ENCODE measurements around the gene ZNF593. TPM values are rescaled to one million over a fixed set of nuclear protein-coding genes. Genes with fewer than 3 reads are reported as not detected.

Gene ZNF593
- total and polyA plus RNA-seq, 3 experiments from 2014 or later: 26.2 to 87.9 (median 86.4) TPM

DNA sequence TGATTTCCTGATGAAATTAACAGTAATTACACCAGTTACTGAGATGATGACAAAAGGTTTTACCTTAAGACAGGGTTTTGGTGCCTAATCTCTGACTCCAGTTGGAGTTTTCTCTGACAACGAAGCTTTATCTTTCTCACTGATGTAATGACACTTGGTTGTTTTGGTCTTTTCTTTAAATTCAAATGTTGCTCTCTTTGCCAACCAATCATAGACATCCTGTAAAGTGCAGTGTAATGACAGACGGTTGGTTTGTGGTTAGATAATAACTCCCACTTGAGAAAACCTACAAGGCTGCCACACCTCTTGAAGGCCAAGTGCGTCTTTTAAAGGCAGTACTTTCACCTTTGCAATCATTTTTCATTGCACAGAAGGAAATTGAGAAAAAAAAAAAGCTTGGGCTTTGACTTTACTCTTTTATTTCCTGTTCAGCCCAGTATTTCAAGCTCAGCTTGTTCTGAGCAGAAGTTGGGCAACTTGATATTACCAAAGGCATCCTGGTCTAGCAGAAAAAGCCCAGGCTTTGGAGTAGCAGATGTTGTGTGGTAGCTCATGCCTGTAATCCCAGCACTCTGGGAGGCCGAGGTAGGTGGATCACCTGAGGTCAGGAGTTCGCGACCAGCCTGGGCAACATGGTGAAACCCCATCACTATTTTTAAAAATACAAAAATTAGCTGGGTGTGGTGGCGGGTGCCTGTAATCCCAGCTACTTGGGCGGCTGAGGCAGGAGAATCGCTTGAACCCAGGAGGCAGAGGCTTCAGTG lies 43.2 kb upstream of the ZNF593 start:
- H3K36me3 ChIP-seq (ENCODE audit: insufficient read depth, low read length): no peaks in the 10 kb centered on the region
- peak overlapping the region; percentile 58 to 93 (median 89) for H3K27ac Mint-ChIP-seq
- peak overlapping the region; percentile 38 for H3K4me3 ChIP-seq (ENCODE audit: low read length)
- ChIA-PET CTCF (interaction anchor here (0.7 to 3.4 kb wide), 14 partner anchors 11 to 291 kb away, joined by 3 to 39 read pairs (median 4); partner anchors contain the start of gene ZNF593), POLR2A (interaction anchor here (0.7 to 2.7 kb wide), 6 partner anchors 11 to 306 kb away, joined by 3 to 24 read pairs (median 6); partner anchors contain the start of genes DHDDS and PDIK1L)
- no peaks in the 10 kb centered on the region for H3K9me3 Mint-ChIP-seq
- peaks cover 29% of the 10 kb centered on the region for H3K4me1 ChIP-seq (ENCODE audit: insufficient read depth, low read length)
- H3K27ac ChIP-seq (ENCODE audit: low read depth, low read length): peak overlapping the region; percentile 79
- peak overlapping the region; percentile 22 to 82 (median 71) for H3K4me3 Mint-ChIP-seq
- DNase-seq: peak in 4 of 5 donors; percentile 46 to 90 (median 84)
- H3K4me1 Mint-ChIP-seq: peaks cover 32 to 53% (median 48%) of the 10 kb centered on the region in 3 donors
- peaks cover 0 to 16% of the 10 kb centered on the region in 2 donors for H3K27me3 Mint-ChIP-seq
- H3K9me3 ChIP-seq (ENCODE audit: low read length): no peaks in the 10 kb centered on the region
- H3K27me3 ChIP-seq (ENCODE audit: insufficient read depth, low read length, poor library complexity, severe bottlenecking): no peaks in the 10 kb centered on the region
- peaks cover 0 to 21% (median 3%) of the 10 kb centered on the region in 3 donors for H3K36me3 Mint-ChIP-seq

DNA sequence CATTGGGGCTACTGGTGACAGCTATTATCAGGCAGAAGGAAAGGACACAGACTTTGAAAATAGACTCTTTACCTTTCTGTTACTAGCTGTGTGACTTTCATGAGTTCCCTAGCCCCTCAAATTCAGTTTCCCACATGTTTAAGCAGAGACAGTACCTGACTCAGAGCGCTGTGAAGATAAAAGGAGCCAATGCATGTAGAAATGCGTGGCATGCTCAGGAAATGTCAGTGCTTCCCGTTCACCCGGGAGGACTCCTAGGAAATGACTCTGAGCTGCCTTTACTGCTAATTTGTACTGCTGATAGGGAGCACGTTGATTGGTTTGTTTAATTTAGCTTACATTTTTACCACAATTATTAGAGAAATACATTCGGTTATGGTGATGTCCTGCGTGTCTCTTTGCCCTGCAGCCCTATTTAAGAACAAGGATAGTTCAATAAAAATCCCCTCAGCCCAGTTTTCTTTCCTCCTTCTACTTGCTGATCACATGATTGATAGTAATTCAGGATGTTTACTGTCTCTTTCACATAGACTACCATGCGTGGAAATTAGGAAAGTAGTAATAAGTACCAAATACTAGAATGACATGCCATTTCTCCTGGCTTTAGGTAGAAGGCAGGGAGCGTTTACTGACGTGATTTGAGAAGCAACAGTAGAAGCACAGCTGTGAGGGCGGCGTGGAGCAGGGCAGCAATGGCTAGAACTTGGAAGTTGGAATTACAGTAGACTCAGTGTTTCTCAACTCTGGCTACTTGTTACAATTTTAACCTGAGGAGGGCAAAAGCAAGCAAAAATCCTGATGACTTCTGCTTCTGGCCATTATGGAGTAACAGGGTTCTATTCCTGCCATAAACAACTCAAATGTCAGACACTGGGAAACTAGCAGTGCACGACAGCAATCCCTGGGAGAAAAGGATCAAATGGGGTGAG lies 42.2 kb upstream of the ZNF593 start:
- Histone ChIP-seq H3K27me3 (ENCODE audit: insufficient read depth, low read length, poor library complexity, severe bottlenecking) (no peaks in the 10 kb centered on the region), H3K4me1 (ENCODE audit: insufficient read depth, low read length) (peaks cover 29% of the 10 kb centered on the region), H3K9me3 (ENCODE audit: low read length) (no peaks in the 10 kb centered on the region), H3K4me3 (ENCODE audit: low read length) (peak overlapping the region; percentile 9), H3K36me3 (ENCODE audit: insufficient read depth, low read length) (no peaks in the 10 kb centered on the region), H3K27ac (ENCODE audit: low read depth, low read length) (peak overlapping the region; percentile 79)
- peaks cover 0 to 11% (median 3%) of the 10 kb centered on the region in 3 donors for H3K36me3 Mint-ChIP-seq
- peaks cover 0 to 16% of the 10 kb centered on the region in 2 donors for H3K27me3 Mint-ChIP-seq
- ChIA-PET CTCF (interaction anchor here (0.7 to 3.4 kb wide), 14 partner anchors 12 to 290 kb away, joined by 3 to 39 read pairs (median 4); no protein-coding TSS in a partner anchor), POLR2A (interaction anchor here (0.5 to 2.7 kb wide), 5 partner anchors 14 to 138 kb away, joined by 3 to 24 read pairs (median 12); partner anchors contain the start of gene PDIK1L)
- no peak for DNase-seq
- H3K4me3 Mint-ChIP-seq: peak overlapping the region in 4 of 7 donors; percentile 14 to 74 (median 40)
- H3K4me1 Mint-ChIP-seq: peaks cover 30 to 53% (median 48%) of the 10 kb centered on the region in 3 donors
- no peaks in the 10 kb centered on the region for H3K9me3 Mint-ChIP-seq
- H3K27ac Mint-ChIP-seq: peak overlapping the region in 6 of 8 donors; percentile 38 to 93 (median 66)

DNA sequence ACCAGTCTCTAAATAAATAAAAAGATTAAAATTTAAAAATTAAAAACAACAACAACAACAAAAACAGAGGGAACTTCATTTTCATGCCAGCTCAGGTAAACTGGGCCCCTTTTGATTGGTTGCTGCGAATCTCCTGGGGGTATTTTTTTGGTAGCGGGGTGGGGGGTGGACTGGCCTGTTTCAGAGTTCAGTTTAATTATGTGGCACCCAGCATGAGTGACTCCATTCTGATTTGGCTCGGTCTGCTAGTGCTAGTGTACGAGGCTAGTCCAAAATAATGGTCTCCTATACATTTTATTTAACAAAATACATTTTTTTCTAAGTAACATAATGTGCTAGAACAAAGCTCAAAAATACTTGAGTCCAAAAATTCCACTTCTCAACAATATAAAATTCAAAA lies 39.9 kb upstream of the ZNF593 start:
- Mint-ChIP-seq H3K4me3 (no peak overlapping the region), H3K36me3 (peaks cover 0 to 2% (median 0%) of the 10 kb centered on the region in 3 donors), H3K9me3 (no peaks in the 10 kb centered on the region), H3K4me1 (peaks cover 25 to 38% (median 36%) of the 10 kb centered on the region in 3 donors), H3K27me3 (peaks cover 0 to 20% of the 10 kb centered on the region in 2 donors), H3K27ac (no peak overlapping the region)
- Histone ChIP-seq H3K4me1 (ENCODE audit: insufficient read depth, low read length) (peaks cover 29% of the 10 kb centered on the region), H3K36me3 (ENCODE audit: insufficient read depth, low read length) (no peaks in the 10 kb centered on the region), H3K4me3 (ENCODE audit: low read length) (no peak overlapping the region), H3K27me3 (ENCODE audit: insufficient read depth, low read length, poor library complexity, severe bottlenecking) (no peaks in the 10 kb centered on the region), H3K27ac (ENCODE audit: low read depth, low read length) (no peak overlapping the region), H3K9me3 (ENCODE audit: low read length) (no peaks in the 10 kb centered on the region)
- ChIA-PET CTCF (interaction anchor here (3.1 kb wide), 1 partner anchor 15 kb away, joined by 16 read pairs; no protein-coding TSS in a partner anchor), POLR2A (interaction anchor here (0.7 kb wide), 1 partner anchor 8 kb away, joined by 4 read pairs; no protein-coding TSS in a partner anchor)
- no peak for DNase-seq

DNA sequence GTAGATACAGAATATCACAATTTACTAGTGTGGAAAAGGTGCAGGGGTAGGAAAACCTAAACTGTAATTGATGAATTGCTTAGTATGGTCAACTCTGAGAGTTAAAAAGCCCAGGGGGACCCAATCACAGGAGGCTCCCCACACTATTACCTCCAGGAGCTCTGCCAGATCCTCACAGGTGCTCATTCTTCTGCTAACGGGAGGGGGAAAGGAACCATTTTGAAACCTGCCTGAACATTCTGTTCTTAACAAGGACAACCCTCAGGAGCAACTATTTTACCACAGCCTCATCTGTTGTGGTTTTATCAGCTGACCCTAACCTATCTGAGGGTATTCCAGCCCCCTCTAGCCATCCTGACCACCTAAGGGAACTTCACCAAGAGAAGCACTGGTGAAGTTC lies 39.0 kb upstream of the ZNF593 start:
- CTCF ChIA-PET: interaction anchor here (3.1 kb wide), 1 partner anchor 14 kb away, joined by 16 read pairs; no protein-coding TSS in a partner anchor
- H3K27ac Mint-ChIP-seq: no peak overlapping the region
- POLR2A ChIA-PET: no interaction called here

DNA sequence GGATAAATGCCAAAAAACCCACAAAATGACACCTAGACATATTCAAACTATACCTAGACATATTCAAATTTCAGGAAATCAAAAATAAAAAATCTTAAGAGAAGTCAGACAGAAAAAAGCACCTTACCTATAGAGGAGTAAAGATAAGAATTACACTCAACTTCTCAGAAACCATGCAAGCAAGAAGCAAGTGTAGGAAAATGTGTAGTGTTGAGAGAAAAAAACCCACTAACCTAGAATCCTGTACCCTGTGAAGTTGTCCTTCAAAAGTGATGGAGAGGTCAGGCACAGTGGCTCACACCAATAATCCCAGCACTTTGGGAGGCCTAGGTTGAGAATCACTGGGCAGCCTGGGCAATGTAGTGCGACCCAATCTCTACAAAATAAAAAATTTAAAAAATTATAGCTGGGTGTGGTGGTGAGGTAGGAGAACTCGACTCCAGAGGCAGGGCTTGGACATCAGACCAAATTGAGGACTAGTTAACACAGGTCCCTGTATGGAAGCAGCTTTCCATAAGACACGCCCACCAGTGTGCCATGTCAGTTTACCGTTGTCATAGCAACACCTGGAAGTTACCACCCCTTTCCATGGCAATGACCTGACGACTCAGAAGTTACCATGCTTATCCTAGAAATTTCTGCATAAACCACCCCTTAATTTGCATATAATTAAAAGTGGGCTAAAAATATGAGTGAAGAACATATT lies 37.4 kb upstream of the ZNF593 start:
- H3K27me3 Mint-ChIP-seq: peaks cover 0 to 20% of the 10 kb centered on the region in 2 donors
- H3K9me3 ChIP-seq (ENCODE audit: low read length): no peaks in the 10 kb centered on the region
- peaks cover 8 to 14% (median 14%) of the 10 kb centered on the region in 3 donors for H3K4me1 Mint-ChIP-seq
- peaks cover 0 to 3% (median 0%) of the 10 kb centered on the region in 5 donors for H3K9me3 Mint-ChIP-seq
- ChIA-PET POLR2A (no interaction called here), CTCF (interaction anchor here (1.3 kb wide), 1 partner anchor 13 kb away, joined by 3 read pairs; no protein-coding TSS in a partner anchor)
- H3K4me3 ChIP-seq (ENCODE audit: low read length): no peak overlapping the region
- no peak overlapping the region for H3K27ac ChIP-seq (ENCODE audit: low read depth, low read length)
- DNase-seq: no peak
- H3K4me3 Mint-ChIP-seq: no peak overlapping the region
- no peak overlapping the region for H3K27ac Mint-ChIP-seq
- peaks cover 10% of the 10 kb centered on the region for H3K4me1 ChIP-seq (ENCODE audit: insufficient read depth, low read length)
- no peaks in the 10 kb centered on the region for H3K36me3 ChIP-seq (ENCODE audit: insufficient read depth, low read length)
- peaks cover 0 to 2% (median 0%) of the 10 kb centered on the region in 3 donors for H3K36me3 Mint-ChIP-seq
- no peaks in the 10 kb centered on the region for H3K27me3 ChIP-seq (ENCODE audit: insufficient read depth, low read length, poor library complexity, severe bottlenecking)

More for the DNA sequence above, 39.0 kb upstream of the ZNF593 start:
- Mint-ChIP-seq H3K4me1 (peaks cover 22 to 30% (median 30%) of the 10 kb centered on the region in 3 donors), H3K36me3 (peaks cover 0 to 2% (median 0%) of the 10 kb centered on the region in 3 donors), H3K27me3 (peaks cover 0 to 20% of the 10 kb centered on the region in 2 donors), H3K9me3 (peaks cover 0 to 3% (median 0%) of the 10 kb centered on the region in 5 donors), H3K4me3 (no peak overlapping the region)
- Histone ChIP-seq H3K27me3 (ENCODE audit: insufficient read depth, low read length, poor library complexity, severe bottlenecking) (no peaks in the 10 kb centered on the region), H3K9me3 (ENCODE audit: low read length) (no peaks in the 10 kb centered on the region), H3K4me1 (ENCODE audit: insufficient read depth, low read length) (peaks cover 24% of the 10 kb centered on the region), H3K27ac (ENCODE audit: low read depth, low read length) (no peak overlapping the region), H3K4me3 (ENCODE audit: low read length) (no peak overlapping the region), H3K36me3 (ENCODE audit: insufficient read depth, low read length) (no peaks in the 10 kb centered on the region)
- DNase-seq: no peak

DNA sequence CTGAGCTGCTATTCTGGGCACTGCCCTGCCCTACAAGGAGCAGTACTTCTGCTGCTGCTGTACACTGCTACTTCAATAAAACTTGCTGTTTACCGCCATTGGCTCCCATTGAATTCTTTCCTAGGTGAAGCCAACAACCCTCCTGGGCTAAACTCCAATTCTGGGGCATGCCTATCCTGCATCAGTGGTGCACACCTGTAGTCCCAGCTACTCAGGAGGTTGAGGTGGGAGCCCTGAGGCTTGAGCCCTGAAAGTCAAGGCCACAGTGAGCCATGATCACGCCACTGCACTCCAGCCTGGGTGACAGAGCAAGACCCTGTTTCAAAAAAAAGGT lies 36.9 kb upstream of the ZNF593 start:
- no peaks in the 10 kb centered on the region for H3K27me3 ChIP-seq (ENCODE audit: insufficient read depth, low read length, poor library complexity, severe bottlenecking)
- CTCF ChIA-PET: interaction anchor here (0.6 to 1.3 kb wide), 2 partner anchors 12 to 1245 kb away, joined by 3 read pairs; no protein-coding TSS in a partner anchor
- peaks cover 5% of the 10 kb centered on the region for H3K4me1 ChIP-seq (ENCODE audit: insufficient read depth, low read length)
- H3K9me3 Mint-ChIP-seq: peaks cover 0 to 3% (median 0%) of the 10 kb centered on the region in 5 donors
- H3K27ac Mint-ChIP-seq: no peak overlapping the region
- H3K9me3 ChIP-seq (ENCODE audit: low read length): no peaks in the 10 kb centered on the region
- H3K4me3 ChIP-seq (ENCODE audit: low read length): no peak overlapping the region
- H3K4me1 Mint-ChIP-seq: peaks cover 3 to 9% (median 9%) of the 10 kb centered on the region in 3 donors
- H3K36me3 ChIP-seq (ENCODE audit: insufficient read depth, low read length): no peaks in the 10 kb centered on the region
- DNase-seq: no peak
- H3K4me3 Mint-ChIP-seq: no peak overlapping the region
- H3K36me3 Mint-ChIP-seq: peaks cover 0 to 2% (median 0%) of the 10 kb centered on the region in 3 donors
- peaks cover 0 to 17% of the 10 kb centered on the region in 2 donors for H3K27me3 Mint-ChIP-seq
- POLR2A ChIA-PET: interaction anchor here (0.7 kb wide), 1 partner anchor 35 kb away, joined by 3 read pairs; no protein-coding TSS in a partner anchor
- H3K27ac ChIP-seq (ENCODE audit: low read depth, low read length): no peak overlapping the region

DNA sequence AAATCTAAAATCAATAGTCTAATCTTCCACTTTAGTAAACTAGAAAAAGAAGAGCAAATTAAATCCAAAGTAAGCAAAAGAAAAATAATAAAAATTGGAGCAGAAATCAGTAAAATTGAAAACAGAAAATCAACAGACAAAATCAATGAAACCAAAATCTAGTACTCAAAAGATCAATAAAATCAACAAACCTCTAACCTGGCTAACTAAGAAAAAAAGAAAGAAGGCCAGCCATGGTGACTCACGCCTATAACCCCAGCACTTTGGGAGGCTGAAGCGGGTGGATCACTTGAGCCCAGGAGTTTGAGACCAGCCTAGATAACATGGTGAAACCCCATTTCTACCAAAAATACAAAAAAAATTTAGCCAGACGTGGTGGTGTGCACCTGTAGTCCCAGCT lies 35.2 kb upstream of the ZNF593 start:
- Mint-ChIP-seq H3K36me3 (peaks cover 0 to 2% (median 0%) of the 10 kb centered on the region in 3 donors), H3K4me3 (no peak overlapping the region), H3K4me1 (peaks cover 4 to 9% (median 8%) of the 10 kb centered on the region in 3 donors), H3K27ac (no peak overlapping the region), H3K9me3 (peaks cover 0 to 3% (median 0%) of the 10 kb centered on the region in 5 donors), H3K27me3 (peaks cover 0 to 12% of the 10 kb centered on the region in 2 donors)
- Histone ChIP-seq H3K36me3 (ENCODE audit: insufficient read depth, low read length) (no peaks in the 10 kb centered on the region), H3K27me3 (ENCODE audit: insufficient read depth, low read length, poor library complexity, severe bottlenecking) (no peaks in the 10 kb centered on the region), H3K4me1 (ENCODE audit: insufficient read depth, low read length) (peaks cover 8% of the 10 kb centered on the region), H3K4me3 (ENCODE audit: low read length) (no peak overlapping the region), H3K27ac (ENCODE audit: low read depth, low read length) (no peak overlapping the region), H3K9me3 (ENCODE audit: low read length) (no peaks in the 10 kb centered on the region)
- CTCF ChIA-PET: no interaction called here
- DNase-seq: no peak
- POLR2A ChIA-PET: no interaction called here

Data from CD8-positive, alpha-beta memory T cell (primary cell).